ENCODE data around the gene TFRC. TPM values are rescaled to one million over a fixed set of nuclear protein-coding genes. Genes with fewer than 3 reads are reported as not detected.

Gene TFRC
- total RNA-seq, 1 donor from 2014 or later: 76.4 TPM

GRCh38 chr3:196055683-196056270 is 26.1 kb downstream of the TFRC start:
- no peak for TF ChIP-seq CTCF (IDR thresholded peaks at IDR 0.05; ENCODE audit: borderline replicate concordance)
- Histone ChIP-seq H3K9me3 (replicated peaks) (no peaks in the 10 kb centered on the region), H3K4me3 (no peak overlapping the region), H3K27me3 (ENCODE audit: low read depth) (no peaks in the 10 kb centered on the region), H3K36me3 (peaks cover 99% of the 10 kb centered on the region), H3K27ac (replicated peaks) (no peak overlapping the region), H3K4me1 (no peaks in the 10 kb centered on the region)
- intact Hi-C loops (cut with micrococcal nuclease): no loop called here
- DNase-seq: no peak

GRCh38 chr3:196055240-196055639 is 26.6 kb downstream of the TFRC start:
- H3K4me1 ChIP-seq: no peaks in the 10 kb centered on the region
- H3K27ac ChIP-seq (replicated peaks): no peak overlapping the region
- no peak for TF ChIP-seq CTCF (IDR thresholded peaks at IDR 0.05; ENCODE audit: borderline replicate concordance)
- H3K4me3 ChIP-seq: no peak overlapping the region
- H3K27me3 ChIP-seq (ENCODE audit: low read depth): no peaks in the 10 kb centered on the region
- DNase-seq: no peak
- no peaks in the 10 kb centered on the region for H3K9me3 ChIP-seq (replicated peaks)
- intact Hi-C loops (cut with micrococcal nuclease): no loop called here
- H3K36me3 ChIP-seq: peaks cover 100% of the 10 kb centered on the region

- Histone ChIP-seq H3K9me3 (replicated peaks) (no peaks in the 10 kb centered on the region), H3K27me3 (ENCODE audit: low read depth) (no peaks in the 10 kb centered on the region), H3K4me3 (no peak overlapping the region), H3K4me1 (no peaks in the 10 kb centered on the region), H3K27ac (replicated peaks) (no peak overlapping the region), H3K36me3 (peaks cover 100% of the 10 kb centered on the region)
- intact Hi-C loops (cut with micrococcal nuclease): no loop called here
- DNase-seq: no peak
- no peak for TF ChIP-seq CTCF (IDR thresholded peaks at IDR 0.05; ENCODE audit: borderline replicate concordance)
These were observed 27.2 kb downstream of the TFRC start for GRCh38 chr3:196054661-196055060.

- Histone ChIP-seq H3K36me3 (peaks cover 100% of the 10 kb centered on the region), H3K27ac (replicated peaks) (no peak overlapping the region), H3K4me1 (no peaks in the 10 kb centered on the region), H3K9me3 (replicated peaks) (no peaks in the 10 kb centered on the region), H3K4me3 (no peak overlapping the region), H3K27me3 (ENCODE audit: low read depth) (no peaks in the 10 kb centered on the region)
- intact Hi-C loops (cut with micrococcal nuclease): no loop called here
- no peak for TF ChIP-seq CTCF (IDR thresholded peaks at IDR 0.05; ENCODE audit: borderline replicate concordance)
- DNase-seq: no peak
These were observed 28.4 kb downstream of the TFRC start for GRCh38 chr3:196053487-196053886.

- Histone ChIP-seq H3K4me3 (no peak overlapping the region), H3K27me3 (ENCODE audit: low read depth) (no peaks in the 10 kb centered on the region), H3K9me3 (replicated peaks) (no peaks in the 10 kb centered on the region), H3K4me1 (no peaks in the 10 kb centered on the region), H3K36me3 (peaks cover 85% of the 10 kb centered on the region), H3K27ac (replicated peaks) (no peak overlapping the region)
- intact Hi-C loops (cut with micrococcal nuclease): no loop called here
- no peak for TF ChIP-seq CTCF (IDR thresholded peaks at IDR 0.05; ENCODE audit: borderline replicate concordance)
- no peak for DNase-seq
These were observed 30.4 kb downstream of the TFRC start for GRCh38 chr3:196051282-196052076.

Measured in left ventricle myocardium inferior (tissue), 1 donor.